ENCODE results near the gene CEP250.

The CEP250 gene

GRCh38 chr20:35560541-35560940 is 105.1 kb downstream of the CEP250 start:
- peaks cover 6% of the 10 kb centered on the region for H3K36me3 Mint-ChIP-seq
- H3K4me1 Mint-ChIP-seq: no peaks in the 10 kb centered on the region
- no peak overlapping the region for H3K27ac Mint-ChIP-seq
- H3K9me3 Mint-ChIP-seq: no peaks in the 10 kb centered on the region
- ATAC-seq (ENCODE audit: low read depth) (no peak), DNase-seq (ENCODE audit: low spot score in 2 of 2) (no peak)
- H3K27me3 Mint-ChIP-seq: no peaks in the 10 kb centered on the region
- H3K4me3 Mint-ChIP-seq: no peak overlapping the region

DNA sequence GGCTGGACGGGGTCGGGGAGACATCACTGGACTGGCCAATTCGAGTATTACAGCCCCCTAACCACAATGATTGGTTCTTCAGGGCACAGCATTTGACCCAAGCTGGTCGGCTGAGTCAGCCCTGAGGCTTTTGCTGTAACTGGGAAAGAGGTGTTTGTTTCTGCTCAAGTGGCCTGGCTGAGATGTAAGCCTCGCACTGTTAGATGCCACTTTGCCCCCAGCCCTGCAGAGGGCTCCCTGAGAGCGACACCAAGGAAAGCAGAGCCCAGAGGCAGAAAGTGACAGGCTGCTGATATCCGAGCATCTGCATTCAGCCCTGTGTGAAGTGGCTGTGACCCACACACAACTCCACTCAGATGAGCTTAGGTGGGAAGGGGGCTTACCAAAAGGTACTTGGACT is 105.9 kb downstream of the CEP250 start:
- Mint-ChIP-seq H3K9me3 (no peaks in the 10 kb centered on the region), H3K27me3 (no peaks in the 10 kb centered on the region), H3K4me3 (no peak overlapping the region), H3K4me1 (no peaks in the 10 kb centered on the region), H3K36me3 (peaks cover 6% of the 10 kb centered on the region), H3K27ac (no peak overlapping the region)
- ATAC-seq (ENCODE audit: low read depth) (peak; percentile 89), DNase-seq (ENCODE audit: low spot score in 2 of 2) (peak in 1 of 2 donors; percentile 18)

DNA sequence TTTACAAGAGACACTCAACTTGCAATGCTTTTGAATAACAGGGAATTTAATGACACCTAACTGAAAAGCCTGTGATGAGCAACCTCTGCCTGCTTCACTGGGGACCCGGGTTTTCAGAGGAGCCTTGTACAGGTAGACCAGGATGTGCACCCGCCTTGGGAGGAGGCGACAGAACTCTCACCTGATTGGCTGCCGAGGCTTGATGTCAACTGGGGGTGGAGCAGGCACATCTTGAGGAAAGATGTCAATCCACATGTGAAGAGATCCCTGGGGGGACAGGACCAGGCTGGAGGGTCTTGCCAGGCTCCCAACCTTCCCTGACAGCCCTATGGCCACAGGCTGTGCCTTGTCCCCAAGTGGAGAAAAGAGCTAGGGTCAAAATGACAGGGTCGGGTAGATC is 106.3 kb downstream of the CEP250 start:
- no peak for ATAC-seq (ENCODE audit: low read depth)
- no peaks in the 10 kb centered on the region for H3K9me3 Mint-ChIP-seq
- no peak overlapping the region for H3K27ac Mint-ChIP-seq

DNA sequence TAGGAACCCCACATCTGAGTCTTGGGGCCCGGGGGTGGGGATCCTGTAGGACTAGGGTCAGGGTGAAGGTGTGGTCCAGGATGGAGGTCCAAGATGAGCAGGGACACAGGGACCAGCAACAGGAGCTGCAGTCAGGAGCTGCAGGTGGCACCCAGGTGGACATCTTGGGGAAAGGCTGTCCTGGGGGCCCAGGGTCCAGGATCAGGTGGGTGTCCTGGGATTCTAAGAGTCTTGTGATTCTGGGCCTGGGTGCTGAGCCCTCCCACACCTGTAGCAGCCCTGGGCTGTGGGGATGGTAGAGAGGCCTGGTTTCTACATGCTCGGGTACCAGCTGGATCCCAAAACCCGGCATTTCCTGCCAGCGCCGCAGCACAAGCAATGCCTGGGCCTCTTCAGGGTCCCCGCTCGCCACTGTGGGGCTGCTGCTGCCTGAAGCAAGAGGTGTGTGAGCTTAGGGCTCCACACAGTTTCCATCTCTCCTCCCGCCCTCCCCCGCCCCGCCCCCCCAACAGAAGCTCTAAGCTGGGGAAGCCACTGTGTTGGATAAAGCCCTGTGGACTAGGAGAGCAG is 107.2 kb downstream of the CEP250 start:
- Mint-ChIP-seq H3K4me1 (no peaks in the 10 kb centered on the region), H3K4me3 (no peak overlapping the region), H3K9me3 (no peaks in the 10 kb centered on the region), H3K27ac (no peak overlapping the region), H3K36me3 (no peaks in the 10 kb centered on the region), H3K27me3 (no peaks in the 10 kb centered on the region)
- no peak for DNase-seq (ENCODE audit: low spot score in 2 of 2)
- no peak for ATAC-seq (ENCODE audit: low read depth)

More for the DNA sequence above, 106.3 kb downstream of the CEP250 start:
- Mint-ChIP-seq H3K36me3 (peaks cover 3% of the 10 kb centered on the region), H3K4me3 (no peak overlapping the region), H3K4me1 (no peaks in the 10 kb centered on the region), H3K27me3 (no peaks in the 10 kb centered on the region)
- DNase-seq (ENCODE audit: low spot score in 2 of 2): no peak

DNA sequence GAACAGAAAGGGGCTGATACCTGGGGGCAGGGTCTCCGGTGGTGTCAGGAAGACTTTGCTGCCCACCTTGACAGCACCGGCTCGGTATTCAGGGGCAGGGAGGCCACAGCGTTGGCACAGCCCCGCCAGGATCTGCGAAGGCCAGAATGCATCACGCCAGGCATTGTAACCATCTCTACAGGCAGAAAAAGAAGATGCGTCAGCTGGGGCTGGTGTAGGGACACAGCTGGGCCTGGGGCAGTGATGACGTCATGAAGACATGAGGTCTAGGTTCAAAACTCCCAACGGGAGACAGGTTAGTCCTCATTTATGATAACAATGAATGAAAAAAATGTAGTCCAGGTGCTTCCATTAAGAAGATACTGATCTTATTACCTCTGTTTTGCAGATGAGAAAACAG is 108.4 kb downstream of the CEP250 start:
- no peaks in the 10 kb centered on the region for H3K36me3 Mint-ChIP-seq
- no peak for DNase-seq (ENCODE audit: low spot score in 2 of 2)
- no peaks in the 10 kb centered on the region for H3K9me3 Mint-ChIP-seq
- H3K4me1 Mint-ChIP-seq: no peaks in the 10 kb centered on the region
- H3K27me3 Mint-ChIP-seq: no peaks in the 10 kb centered on the region
- H3K4me3 Mint-ChIP-seq: no peak overlapping the region
- H3K27ac Mint-ChIP-seq: no peak overlapping the region
- ATAC-seq (ENCODE audit: low read depth): no peak

- H3K4me3 Mint-ChIP-seq: no peak overlapping the region
- H3K27ac Mint-ChIP-seq: no peak overlapping the region
- no peaks in the 10 kb centered on the region for H3K9me3 Mint-ChIP-seq
- ATAC-seq (ENCODE audit: low read depth) (no peak), DNase-seq (ENCODE audit: low spot score in 2 of 2) (no peak)
- H3K27me3 Mint-ChIP-seq: no peaks in the 10 kb centered on the region
- H3K36me3 Mint-ChIP-seq: no peaks in the 10 kb centered on the region
- no peaks in the 10 kb centered on the region for H3K4me1 Mint-ChIP-seq
Observed at GRCh38 chr20:35564905-35565304, 109.5 kb downstream of the CEP250 start.

GRCh38 chr20:35568645-35569044 is 113.2 kb downstream of the CEP250 start:
- Mint-ChIP-seq H3K27me3 (peaks cover 2% of the 10 kb centered on the region), H3K27ac (no peak overlapping the region), H3K4me1 (no peaks in the 10 kb centered on the region), H3K4me3 (no peak overlapping the region), H3K36me3 (peaks cover 2% of the 10 kb centered on the region), H3K9me3 (peaks cover 4% of the 10 kb centered on the region)
- ATAC-seq (ENCODE audit: low read depth) (no peak), DNase-seq (ENCODE audit: low spot score in 2 of 2) (no peak)
